ENCODE measurements around the gene DNAJC11.
"Not testable (repeated sequence)": the region's sequence is repeated elsewhere in the genome, so short reads cannot be mapped to it uniquely, and the experiment has no call there.

Gene DNAJC11

DNA sequence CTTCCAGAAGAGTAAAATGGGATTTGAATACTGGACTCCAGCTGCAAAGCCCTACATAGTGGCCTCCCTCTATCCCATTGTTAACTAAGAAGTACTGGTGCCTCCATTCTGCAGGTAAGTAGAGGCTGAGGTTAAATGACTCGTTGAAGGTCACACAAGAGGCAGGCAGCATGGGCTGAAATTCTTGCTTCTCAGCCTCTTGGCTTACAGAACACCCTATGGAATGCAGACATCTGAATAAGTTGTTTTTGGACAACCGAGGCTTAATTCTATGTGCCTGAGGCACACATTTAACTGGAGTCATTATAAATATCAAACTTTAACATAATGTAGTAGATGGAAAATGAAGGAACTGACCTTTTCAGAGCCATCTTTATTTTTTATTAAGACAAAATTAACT, 5.7 kb downstream of the DNAJC11 start:
- no peak for DNase-seq

DNA sequence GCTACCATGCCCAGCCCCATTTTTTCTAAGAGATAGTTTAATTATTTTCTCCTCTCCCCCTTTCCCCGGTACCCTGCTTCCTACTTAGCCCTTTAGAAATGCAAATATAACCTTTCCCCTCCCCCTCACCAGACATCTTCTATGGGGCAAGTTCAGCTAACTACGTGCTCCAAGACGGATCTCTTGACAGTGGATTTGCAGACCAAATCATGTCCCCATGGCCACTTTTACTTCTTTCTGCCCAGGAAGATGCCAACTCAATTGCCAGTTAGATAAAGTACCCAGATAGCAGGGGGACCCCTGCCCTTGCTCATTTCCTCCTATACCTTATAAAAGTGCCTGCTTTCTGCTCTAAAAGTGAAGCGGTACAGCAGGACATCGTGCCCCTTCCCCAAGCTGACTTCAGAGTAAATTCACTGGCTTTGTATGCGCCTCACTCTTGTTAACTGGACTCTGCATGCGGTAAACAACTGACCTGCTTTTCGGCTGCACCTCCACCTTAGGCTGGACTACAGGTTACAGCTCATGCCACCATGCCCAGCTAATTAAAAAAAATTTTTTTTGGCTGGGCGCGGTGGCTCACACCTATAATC, 7.4 kb downstream of the DNAJC11 start:
- DNase-seq: no peak

DNA sequence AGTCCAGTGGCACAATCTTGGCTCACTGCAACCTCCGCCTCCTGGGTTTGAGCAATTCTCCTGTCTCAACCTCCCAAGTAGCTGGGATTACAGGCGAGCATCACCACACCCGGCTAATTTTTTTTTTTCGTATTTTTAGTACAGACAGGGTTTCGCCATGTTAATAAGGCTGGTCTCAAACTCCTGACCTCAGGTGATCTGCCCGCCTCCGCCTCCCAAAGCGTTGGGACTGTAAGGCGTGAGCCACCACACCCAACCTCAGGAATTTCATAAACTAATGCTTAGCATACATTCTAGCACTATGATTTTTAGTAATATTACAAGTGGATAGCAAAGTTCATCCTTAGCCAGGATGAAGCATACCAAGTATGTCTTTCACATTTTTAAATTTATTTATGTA, 8.7 kb downstream of the DNAJC11 start:
- DNase-seq: no peak

DNA sequence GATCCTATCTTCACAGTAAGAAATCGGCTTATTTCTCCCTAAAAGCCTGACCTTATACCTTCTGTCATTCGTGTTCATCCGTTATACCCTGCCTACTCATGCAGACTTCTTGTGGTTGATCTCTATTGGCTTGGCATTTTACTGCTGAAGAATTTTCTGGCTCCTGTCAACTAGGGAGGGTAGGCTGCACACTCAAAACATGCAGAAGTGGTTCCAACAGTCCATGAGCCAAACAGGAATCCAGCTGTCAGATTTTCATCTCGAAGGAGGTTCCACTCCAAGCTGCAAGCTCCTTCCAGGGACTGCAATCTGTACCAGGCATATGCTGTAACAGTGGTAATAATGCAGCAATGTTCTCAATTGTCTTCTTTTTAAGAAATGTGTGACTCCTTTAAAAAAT, 10.1 kb downstream of the DNAJC11 start:
- no peak for DNase-seq

DNA sequence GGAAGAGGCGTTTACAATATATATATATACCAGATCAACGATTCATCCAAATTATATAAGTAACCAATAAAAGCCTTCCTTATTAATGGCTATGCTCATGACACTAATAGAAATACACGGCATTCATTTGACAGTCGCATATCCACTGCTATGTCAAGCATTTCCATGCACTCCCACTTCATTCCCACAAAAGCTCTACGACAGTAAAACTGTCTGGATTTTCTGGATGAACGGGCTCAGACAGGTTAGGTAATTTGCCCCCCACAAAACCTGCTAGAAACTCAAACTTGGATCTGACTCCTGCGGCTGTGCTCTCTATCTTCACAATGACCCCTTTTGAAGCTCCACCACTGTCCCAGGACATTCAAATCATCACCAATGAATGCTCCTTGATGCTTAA, 11.4 kb downstream of the DNAJC11 start:
- no peak for DNase-seq

DNA sequence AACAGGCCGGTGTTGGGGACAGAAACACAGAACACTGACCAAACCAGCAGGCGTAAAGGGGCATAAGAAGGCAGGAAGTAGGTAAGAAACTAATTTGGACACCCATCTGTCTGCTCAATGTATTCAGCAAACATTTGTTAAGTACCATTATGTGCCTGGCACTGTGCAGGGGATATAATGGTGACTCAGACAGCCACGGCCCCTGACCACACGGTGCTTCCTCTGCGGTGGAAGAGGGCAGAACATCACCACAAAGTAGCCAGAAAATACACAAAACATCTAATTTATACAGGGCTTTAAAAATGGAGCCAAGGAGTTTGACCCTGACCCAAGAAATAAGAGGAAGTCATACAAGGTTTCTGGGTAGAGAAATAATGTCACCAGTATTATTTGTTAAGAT, 12.9 kb downstream of the DNAJC11 start:
- no peak for DNase-seq

DNA sequence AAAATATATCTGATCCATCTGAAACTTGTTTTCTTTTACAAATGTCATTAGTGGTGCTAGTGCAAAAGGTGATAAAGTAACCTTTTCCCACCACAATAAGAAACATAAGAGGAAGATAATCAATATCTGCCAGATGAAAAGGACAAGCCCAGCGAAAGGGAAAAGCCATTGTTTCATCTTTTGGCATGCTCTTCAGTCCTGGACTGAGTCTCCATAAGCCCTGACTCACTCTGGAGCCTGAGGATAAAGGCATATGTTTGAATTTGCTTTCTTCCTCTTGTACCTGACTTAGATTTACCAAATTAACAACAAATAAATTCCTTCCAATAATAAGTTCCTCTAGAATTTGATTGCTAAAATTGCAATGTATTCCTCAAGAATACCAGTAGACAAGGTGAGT, 13.6 kb downstream of the DNAJC11 start:
- no peak for DNase-seq

DNA sequence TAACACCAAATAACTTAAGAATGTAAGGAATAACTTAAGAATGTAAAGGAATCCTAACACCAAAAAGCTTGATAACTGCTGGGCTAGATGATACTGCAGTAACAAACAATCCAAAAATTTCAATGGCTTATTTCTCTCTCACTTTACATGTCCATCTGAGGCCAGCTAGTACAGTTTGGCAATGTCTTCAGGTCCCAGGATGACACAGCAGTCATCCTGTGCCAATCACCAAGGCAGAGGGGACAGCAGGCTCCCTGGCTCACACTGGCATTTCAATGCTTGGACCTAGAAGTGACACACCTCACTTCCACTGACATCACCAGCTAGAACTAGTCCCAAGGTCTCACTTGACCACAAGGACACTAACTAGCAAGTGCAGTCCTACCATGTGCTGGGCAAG, 15.3 kb downstream of the DNAJC11 start:
- no peak for DNase-seq

DNA sequence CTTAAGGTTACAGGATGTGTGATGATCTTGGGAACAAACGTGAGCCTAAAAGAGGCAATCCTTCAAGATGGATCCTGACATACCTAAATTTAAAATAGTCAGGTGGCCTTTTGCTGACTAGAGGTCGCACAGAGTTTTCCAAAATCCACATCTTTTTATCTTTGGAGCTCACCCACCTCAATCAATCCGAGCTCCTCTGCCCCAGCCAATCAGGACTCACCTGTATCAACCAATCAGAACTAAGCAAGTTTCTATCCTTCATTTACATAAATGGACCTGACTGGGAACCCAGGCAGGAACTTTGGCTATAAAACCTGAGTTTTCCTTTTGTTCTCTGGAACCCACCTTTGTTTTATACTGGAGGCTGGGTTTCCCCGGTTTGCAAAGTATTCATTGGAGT, 16.2 kb downstream of the DNAJC11 start:
- DNase-seq: no peak

DNA sequence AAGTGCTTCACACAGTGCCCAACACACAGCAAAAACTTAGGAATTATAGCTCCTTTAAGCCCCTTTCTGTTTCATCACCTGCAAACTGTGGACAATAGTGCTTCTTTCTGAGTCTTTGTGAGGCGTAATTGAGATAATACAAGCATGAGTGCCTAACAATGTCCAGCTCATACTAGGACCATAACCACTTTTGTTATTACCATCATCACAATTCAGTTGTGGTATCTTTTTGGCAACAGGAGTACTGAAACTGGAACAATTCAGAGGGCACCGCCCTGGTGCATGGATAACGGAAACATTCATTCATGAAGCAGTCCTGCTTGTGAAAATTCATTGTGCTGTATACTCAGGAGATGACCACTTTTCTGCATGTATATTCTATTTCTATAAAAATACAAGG, 18.2 kb downstream of the DNAJC11 start:
- DNase-seq: no peak

DNA sequence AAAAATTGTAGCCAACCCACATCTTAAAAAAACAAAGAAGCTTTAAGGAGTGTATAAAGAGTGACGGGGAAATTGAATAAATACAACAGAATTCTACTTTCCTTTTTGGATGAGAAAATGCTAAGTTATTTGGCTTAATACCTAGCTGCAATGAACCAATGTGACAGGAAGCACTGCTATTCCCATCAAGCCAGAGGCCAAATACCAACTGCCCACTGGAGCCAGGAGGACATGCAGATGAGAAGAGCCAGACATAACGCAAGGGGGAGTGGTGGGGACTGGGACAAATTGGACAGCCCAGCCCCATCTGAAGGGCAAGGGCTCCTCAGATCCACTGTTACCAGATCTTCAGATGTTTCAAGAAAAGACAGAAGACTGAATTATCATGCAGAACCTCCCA, 25.7 kb downstream of the DNAJC11 start:
- no peak for DNase-seq

DNA sequence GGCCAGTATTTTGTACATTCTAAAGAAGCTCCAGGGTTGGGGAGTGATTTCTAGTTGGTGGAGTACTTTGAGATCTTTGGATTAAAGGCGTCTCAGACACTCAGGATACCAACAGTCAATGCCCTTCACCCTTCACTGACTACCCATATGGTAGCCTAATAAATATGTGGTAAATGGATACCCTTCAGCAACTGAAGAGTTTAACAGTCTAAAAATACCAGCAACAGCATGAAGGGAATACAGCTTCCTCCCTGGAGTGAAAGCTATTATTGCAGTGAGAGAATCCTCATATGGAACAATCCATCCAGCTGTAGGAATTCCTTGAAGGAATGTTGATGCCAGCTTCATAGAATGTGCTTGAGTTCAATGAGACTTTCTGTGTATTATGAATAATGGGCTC, 26.8 kb downstream of the DNAJC11 start:
- no peak for DNase-seq

DNA sequence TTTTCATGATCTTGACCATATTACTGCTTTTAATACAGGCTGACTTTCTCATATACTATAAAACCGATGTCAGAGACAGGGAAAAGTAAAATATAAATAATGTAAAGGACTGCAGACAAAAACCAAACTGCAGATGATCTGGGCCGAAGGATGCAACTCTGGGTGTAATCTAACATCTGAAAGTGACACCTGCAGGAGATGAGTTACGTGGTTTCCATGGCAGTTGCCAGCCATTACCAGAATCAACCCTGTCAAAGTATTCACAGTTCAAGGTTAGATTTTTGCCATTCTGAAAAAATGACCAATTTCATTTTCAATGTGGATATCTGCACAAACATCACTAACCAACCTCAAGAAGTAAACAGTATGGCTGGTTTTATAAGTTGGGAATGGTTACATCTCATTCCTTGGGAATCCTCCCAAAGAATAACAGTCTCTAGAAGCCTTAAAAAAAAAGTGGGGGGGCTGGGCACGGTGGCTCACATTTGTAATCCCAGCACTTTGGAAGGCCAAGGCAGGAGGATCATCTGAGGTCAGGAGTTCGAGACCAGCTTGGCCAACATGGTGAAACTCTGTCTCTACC, 27.7 kb downstream of the DNAJC11 start:
- DNase-seq: no peak

DNA sequence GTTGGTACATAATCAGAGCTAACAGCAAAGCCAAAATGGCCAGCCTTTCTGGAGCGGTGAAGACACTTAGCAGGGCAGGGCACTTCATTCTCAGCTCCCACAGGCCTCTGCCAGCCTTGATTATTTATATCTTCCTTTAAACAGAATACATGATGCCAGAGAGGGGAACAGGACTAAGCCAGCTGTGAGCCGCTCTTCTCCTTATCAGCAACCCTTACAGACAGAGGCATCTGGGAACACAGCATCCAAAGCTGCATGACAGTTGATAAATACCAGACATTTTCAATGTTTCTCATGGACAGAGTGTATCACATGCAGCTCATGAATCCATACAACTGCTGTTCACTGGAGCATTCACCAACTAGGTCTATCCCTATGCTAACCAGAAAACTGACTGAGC, 29.1 kb downstream of the DNAJC11 start:
- DNase-seq: no peak

DNA sequence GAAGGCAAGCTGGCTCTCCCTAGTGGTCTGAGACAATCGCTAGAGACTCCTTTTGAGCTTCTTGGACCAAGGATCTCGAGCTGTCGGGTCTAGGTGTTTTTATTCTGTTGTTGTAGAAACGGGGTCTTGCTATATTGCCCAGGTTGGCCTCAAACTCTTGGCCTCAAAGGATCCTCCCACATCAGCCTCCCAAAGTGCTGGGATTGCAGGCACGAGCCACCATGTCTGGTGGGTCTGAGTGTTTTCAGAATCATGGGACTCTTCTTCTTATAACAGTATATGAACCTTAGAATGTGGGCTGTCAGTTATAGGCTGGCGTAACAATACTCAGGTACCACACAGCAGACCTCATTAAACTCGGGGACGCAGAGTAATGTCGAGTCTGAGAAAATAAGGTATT, 33.1 kb downstream of the DNAJC11 start:
- DNase-seq: no peak

DNA sequence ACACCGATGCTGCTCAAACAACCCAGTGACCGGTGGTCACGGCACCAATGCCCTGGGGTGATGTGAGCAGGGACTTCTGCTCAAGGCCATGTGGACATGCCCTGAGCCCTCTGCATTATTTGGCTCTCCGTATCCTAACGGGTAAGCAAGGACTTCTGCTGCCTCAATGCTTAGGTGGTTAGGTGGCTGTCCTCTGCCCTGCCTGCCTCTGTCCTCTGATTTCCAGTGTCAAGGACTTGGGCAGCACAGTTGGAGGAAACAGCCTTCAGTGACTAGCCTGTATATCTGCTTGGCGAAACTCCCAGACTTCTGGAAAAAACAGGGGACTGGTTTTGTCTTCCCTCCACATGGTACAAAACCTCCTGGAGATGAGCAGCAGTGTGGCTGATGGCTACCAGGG, 34.5 kb downstream of the DNAJC11 start:
- DNase-seq: no peak

DNA sequence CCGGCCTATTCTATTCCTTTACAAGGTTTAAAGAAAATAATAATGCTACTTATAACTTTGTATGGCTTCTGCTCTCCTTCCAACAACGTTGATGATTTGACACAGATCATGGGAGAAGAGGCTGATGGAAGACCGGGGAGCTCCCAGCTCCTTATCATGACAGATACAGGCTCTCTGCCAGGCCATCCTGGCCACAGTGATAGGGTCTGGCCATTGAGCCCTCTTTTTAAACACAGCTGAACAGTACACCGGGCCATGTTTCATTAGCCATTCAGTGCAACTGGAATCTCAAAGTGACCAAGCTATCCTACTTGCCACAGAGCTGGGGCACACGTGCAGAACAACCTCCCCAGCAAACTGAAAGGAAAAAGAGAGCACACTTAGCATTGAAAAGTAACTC, 34.9 kb downstream of the DNAJC11 start:
- DNase-seq: no peak

DNA sequence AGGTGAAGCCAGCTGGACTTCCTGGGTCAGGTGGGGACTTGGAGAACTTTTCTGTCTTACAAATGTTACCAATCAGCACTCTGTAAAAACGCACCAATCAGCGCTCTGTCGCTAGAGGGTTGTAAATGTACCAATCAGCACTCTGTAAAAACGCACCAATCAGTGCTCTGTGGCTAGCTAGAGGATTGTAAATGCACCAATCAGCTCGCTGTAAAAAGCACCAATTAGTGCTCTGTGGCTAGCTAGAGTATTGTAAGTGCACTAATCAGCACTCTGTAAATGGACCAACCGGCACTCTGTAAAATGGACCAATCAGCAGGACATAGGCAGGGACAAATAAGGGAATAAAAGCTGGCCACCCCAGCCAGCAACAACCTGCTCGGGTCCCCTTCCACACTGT, 39.1 kb downstream of the DNAJC11 start:
- not testable (repeated sequence) for DNase-seq

DNA sequence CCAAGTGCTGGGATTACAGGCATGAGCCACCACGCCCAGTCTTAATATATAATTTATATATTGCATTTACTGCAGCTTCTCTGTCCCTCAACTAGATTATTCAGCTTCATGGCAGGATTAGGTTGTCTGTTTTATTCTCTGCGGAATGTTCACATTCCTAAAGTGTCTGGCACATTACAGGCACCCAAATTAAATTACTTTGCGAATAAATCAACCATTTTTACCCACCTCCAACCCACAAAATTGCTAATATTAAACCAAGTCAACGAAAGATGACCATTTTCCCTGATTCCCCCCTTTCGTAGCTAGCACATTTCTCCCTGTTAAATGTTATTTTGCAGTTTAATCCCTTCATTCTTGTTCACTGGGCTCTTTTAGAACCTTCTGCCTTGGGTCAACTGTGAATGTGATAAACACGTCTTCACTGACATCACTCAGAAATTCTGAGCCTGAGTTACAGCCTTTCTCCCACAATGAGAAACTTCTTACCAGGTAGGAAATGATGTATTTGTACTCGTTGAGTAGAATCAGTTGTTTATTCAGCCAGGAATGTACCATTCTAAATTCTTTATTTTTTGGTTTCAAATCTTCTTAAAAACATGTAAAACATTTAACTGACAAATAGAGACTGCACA, 41.1 kb downstream of the DNAJC11 start:
- no peak for DNase-seq

DNA sequence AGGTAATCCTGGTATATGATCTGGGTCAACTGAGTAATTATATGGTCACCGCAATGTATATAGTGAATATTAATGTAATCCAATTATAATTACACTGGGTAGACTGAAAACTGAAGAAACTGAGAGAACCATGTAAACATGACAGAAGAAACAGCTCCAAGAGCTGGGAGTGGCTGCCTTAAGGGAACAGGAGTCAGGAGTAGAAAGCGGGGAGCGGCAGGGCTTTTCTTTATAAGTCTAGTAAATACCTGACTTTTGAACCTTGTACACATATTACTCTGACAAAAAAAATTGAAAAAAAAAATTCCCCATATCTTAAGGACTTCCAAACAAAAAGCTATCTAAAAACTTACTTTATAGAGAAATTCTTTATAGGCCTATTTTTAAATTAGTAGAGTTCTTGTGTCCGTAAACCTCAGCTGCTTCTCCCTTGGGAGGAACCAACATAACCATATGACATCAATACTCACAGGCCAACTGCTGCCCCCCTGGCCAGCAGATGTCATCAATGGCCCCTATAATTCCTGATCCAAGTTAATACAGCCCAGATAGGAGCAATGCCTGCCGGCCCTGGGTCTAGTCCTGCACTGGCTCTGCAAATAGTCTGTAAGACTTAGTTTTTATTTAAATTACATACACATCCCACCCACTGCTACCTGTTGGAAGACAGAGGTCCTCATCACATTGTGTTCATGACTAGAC, 43.1 kb downstream of the DNAJC11 start:
- no peak for DNase-seq

DNA sequence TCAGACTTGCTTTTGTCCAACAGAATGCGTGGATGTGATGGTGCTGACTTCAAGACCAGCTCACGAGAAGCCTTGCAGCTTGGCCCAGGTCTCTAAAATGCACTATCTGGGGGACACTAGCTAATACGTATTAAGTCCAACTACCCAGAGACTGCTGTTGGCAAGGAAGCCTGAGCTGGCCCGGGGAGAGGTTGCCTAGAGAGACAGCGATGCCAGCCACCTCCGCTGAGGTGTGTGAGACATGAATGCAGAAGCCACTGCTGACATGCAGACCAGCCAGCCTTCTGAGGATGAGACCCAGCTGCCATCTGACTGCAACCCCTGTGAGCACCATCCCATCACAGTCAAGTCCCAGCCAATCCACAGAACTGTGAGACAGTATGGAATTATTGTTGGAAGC, 44.5 kb downstream of the DNAJC11 start:
- DNase-seq: no peak

DNA sequence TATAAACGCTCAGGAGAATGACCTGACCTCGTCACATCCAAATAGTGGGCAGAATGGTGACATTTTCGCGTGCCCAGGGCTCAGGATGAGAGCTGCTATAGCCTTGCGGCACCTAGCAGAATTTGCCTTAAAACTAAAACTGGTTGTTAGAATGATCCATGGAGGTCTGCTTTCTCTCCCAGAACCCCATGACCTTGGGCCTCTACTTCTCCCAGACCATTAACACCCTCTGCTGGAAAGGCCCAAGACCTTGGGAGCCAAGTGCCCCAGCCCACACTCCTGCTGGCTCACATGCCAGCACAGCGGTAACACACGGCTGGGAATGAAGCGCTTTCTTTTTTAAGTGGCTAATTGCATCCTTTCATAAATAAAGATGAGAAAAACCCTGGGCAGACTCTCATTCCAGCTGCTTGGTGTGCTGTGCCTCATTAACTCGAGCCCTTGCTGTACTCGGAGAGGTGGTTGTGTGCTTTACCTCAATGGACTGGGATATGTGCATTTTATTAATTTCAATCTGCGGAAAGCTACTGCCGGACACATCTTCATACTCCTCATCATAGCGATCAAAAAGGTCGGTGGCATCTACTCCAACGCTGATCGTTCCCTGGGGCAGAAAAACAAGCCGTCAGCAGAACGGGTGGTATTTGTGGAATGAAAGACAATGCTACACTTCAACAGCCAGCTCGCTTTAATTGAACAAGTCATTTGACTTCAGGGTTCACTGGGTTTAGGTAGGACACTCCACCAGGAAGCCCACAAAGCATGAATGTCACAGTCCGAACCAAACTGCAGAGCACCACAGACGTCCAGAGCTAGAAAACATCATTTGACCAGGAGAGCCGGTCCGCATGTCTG, 48.0 kb downstream of the DNAJC11 start:
- DNase-seq: no peak

DNA sequence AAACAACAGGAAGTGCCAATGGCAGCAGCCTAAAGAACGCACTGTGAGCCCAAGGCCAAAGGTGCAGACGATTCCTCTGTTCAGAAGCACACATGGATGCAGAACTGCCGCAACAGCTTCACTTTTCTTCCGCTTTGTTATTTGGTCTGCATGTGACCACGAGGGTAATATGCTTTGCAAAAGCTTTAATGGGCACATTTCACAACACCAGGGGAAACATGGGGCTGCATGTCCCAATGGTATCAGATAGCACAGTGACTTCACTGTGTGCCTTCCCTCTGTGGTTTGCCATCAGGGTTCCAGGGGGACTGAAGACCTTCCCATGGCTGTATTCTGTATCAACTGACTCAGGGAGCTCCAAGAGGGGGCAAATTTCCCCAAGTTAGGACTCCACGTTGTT, 48.6 kb downstream of the DNAJC11 start:
- DNase-seq: no peak
